Activated naive CD4-positive, alpha-beta T cell treated with anti-CD3 and anti-CD28 coated beads, Interleukin-2, amount 50 U/mL, for 24 hours (primary cell): Measurements from ENCODE around the gene DSG2.

Source experiments
- H3K27ac Mint-ChIP-seq: one replicate; pipeline ENCODE4 v1.8.0; 2021; ENCODE audit warnings: mild to moderate bottlenecking, mixed read lengths
- H3K27me3 Mint-ChIP-seq: one replicate; pipeline ENCODE4 v1.8.0; 2021; ENCODE audit warnings: mixed read lengths
- H3K36me3 Mint-ChIP-seq: one replicate; pipeline ENCODE4 v1.8.0; 2021; ENCODE audit warnings: mixed read lengths
- H3K4me1 Mint-ChIP-seq: one replicate; pipeline ENCODE4 v1.8.0; 2021; ENCODE audit warnings: mixed read lengths
- H3K4me3 Mint-ChIP-seq: one replicate; pipeline ENCODE4 v1.8.0; 2021; ENCODE audit warnings: mild to moderate bottlenecking, mixed read lengths
- H3K9me3 Mint-ChIP-seq: one replicate; pipeline ENCODE4 v1.8.0; 2021; ENCODE audit warnings: mixed read lengths

Gene DSG2

DNA sequence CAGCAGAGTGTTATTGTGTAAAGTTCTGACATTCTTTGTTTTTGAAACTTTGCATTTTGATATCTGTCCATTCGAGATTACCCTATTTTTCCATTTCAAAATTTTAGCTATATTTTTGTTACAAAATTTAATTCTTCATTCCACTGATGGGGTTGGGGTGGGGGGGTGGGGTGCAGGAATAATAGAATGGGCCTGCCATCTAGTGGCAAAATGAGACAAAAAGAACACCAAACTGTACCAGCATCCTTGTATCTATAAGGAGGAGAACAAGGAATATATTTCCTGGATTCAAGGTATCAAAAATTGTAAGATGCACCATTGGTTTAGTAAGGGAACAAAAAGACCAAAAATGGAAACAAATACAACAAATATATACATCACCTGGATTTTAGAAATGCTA lies 65.8 kb downstream of the DSG2 start:
- H3K4me1 Mint-ChIP-seq: no peaks in the 10 kb centered on the region
- H3K27me3 Mint-ChIP-seq: peaks cover 2% of the 10 kb centered on the region
- no peaks in the 10 kb centered on the region for H3K9me3 Mint-ChIP-seq
- H3K27ac Mint-ChIP-seq: no peak overlapping the region
- H3K36me3 Mint-ChIP-seq: no peaks in the 10 kb centered on the region
- H3K4me3 Mint-ChIP-seq: no peak overlapping the region

- peaks cover 2% of the 10 kb centered on the region for H3K27me3 Mint-ChIP-seq
- no peaks in the 10 kb centered on the region for H3K4me1 Mint-ChIP-seq
- H3K9me3 Mint-ChIP-seq: no peaks in the 10 kb centered on the region
- no peak overlapping the region for H3K4me3 Mint-ChIP-seq
- no peak overlapping the region for H3K27ac Mint-ChIP-seq
- no peaks in the 10 kb centered on the region for H3K36me3 Mint-ChIP-seq
Observed at GRCh38 chr18:31565345-31565744, 67.4 kb downstream of the DSG2 start.

DNA sequence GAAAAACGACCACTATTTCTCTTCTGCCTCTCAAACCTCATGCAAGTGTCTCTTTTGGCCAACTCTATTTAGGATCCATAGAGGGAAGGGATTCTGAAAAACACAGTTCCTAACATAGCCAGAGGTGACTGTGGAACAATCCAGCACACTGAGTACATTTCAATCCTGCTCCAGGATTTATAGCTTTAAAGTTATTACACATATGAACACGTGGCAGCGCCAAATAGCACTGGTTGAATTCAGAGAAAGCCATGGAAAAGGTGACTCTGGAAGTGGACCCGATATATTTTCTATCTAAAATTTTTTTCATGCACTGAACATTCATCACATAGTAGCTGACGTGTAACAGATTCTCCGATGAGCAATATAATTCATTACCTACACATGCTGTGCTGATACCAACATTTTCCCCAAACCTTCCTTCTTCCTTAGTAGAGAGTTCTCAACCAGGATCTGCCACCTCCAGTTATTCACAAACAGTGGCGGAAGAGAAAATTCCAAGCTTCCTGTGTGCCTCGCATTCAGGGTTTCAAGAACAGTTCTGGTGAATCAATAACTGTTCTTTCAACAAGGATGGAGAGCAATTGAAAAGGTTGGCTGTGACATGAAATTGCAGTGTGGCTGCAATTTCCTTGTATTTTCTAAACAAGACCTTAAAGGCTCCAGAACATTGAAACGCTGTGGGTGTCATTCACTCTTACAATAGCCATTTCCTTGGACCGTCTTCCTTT lies 68.0 kb downstream of the DSG2 start:
- H3K4me1 Mint-ChIP-seq: no peaks in the 10 kb centered on the region
- H3K36me3 Mint-ChIP-seq: no peaks in the 10 kb centered on the region
- no peaks in the 10 kb centered on the region for H3K9me3 Mint-ChIP-seq
- no peak overlapping the region for H3K4me3 Mint-ChIP-seq
- no peak overlapping the region for H3K27ac Mint-ChIP-seq
- H3K27me3 Mint-ChIP-seq: peaks cover 2% of the 10 kb centered on the region

GRCh38 chr18:31566576-31567306 lies 68.8 kb downstream of the DSG2 start:
- no peaks in the 10 kb centered on the region for H3K36me3 Mint-ChIP-seq
- no peaks in the 10 kb centered on the region for H3K4me1 Mint-ChIP-seq
- no peak overlapping the region for H3K4me3 Mint-ChIP-seq
- H3K9me3 Mint-ChIP-seq: no peaks in the 10 kb centered on the region
- H3K27me3 Mint-ChIP-seq: peaks cover 2% of the 10 kb centered on the region
- no peak overlapping the region for H3K27ac Mint-ChIP-seq

DNA sequence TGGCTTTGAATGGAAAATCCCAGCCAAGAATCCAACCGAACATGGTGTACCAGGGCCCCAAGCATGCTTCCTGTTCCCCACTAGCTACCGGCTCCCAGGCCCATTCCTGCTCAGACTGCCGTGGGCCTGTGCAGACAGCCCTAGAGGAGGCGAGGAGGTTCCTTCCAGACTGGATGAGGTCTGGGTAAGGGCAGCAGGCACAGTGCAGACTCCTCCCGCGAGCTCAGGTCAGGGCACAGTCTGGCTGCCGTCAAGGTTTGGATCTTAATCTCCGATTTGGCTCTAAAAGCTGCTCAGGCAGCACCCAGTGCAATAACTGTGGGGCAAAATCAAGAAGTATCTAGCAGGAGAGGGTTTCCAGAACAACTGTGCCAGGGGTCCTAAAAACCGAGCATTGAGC lies 74.4 kb downstream of the DSG2 start:
- H3K4me1 Mint-ChIP-seq: no peaks in the 10 kb centered on the region

DNA sequence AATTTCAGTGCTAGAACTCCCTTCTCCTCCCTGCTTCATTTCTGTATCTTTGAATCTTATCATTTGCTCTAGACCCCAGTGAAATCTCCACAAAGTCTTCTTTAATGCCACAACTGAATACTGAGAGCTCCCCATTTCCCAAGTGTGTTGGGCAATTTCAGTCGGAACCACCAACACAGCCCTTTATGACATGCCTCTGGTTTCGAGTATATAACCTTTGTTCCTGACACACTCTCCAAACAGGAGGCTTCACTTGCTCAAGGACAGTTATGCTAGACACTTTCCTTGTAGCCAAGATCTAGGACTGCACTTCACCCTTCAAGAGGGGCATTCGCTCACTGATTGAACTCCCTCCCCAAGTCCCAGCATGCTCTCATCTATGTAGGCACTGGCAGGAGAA lies 75.1 kb downstream of the DSG2 start:
- peaks cover 1% of the 10 kb centered on the region for H3K27me3 Mint-ChIP-seq
- H3K36me3 Mint-ChIP-seq: no peaks in the 10 kb centered on the region
- no peak overlapping the region for H3K27ac Mint-ChIP-seq
- H3K4me1 Mint-ChIP-seq: no peaks in the 10 kb centered on the region
- no peak overlapping the region for H3K4me3 Mint-ChIP-seq
- H3K9me3 Mint-ChIP-seq: no peaks in the 10 kb centered on the region

More for the DNA sequence above, 74.4 kb downstream of the DSG2 start:
- H3K9me3 Mint-ChIP-seq: no peaks in the 10 kb centered on the region
- H3K36me3 Mint-ChIP-seq: no peaks in the 10 kb centered on the region
- no peak overlapping the region for H3K4me3 Mint-ChIP-seq
- no peak overlapping the region for H3K27ac Mint-ChIP-seq
- H3K27me3 Mint-ChIP-seq: peaks cover 1% of the 10 kb centered on the region

GRCh38 chr18:31574359-31574758 lies 76.4 kb downstream of the DSG2 start:
- H3K4me1 Mint-ChIP-seq: no peaks in the 10 kb centered on the region
- no peak overlapping the region for H3K4me3 Mint-ChIP-seq
- H3K9me3 Mint-ChIP-seq: no peaks in the 10 kb centered on the region
- H3K27me3 Mint-ChIP-seq: peaks cover 1% of the 10 kb centered on the region
- H3K27ac Mint-ChIP-seq: no peak overlapping the region
- H3K36me3 Mint-ChIP-seq: no peaks in the 10 kb centered on the region

- Mint-ChIP-seq H3K27ac (no peak overlapping the region), H3K9me3 (no peaks in the 10 kb centered on the region), H3K4me3 (no peak overlapping the region), H3K27me3 (peaks cover 1% of the 10 kb centered on the region), H3K36me3 (no peaks in the 10 kb centered on the region), H3K4me1 (no peaks in the 10 kb centered on the region)
Observed at GRCh38 chr18:31575515-31576257, 77.7 kb downstream of the DSG2 start.

DNA sequence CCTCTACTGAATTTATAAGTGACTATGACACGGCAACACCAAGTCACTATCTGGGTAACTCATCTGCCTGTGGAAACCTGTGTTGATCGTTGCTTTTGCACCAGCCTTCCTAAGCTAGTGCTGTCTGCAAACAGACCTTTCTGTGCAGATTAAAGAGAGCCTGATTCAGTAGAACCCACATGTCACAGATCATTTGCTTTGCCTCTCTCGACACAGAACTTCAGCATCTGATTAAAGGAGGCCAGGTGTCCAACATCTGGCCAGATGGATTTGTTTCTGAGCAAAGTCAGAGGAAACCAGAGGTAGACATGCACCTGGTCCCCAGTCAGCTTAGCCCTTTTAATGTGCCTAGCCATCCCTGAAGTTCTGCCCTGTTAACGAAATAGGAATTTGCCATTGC lies 78.7 kb downstream of the DSG2 start:
- H3K4me1 Mint-ChIP-seq: no peaks in the 10 kb centered on the region
- H3K4me3 Mint-ChIP-seq: no peak overlapping the region
- no peaks in the 10 kb centered on the region for H3K36me3 Mint-ChIP-seq
- peaks cover 1% of the 10 kb centered on the region for H3K27me3 Mint-ChIP-seq
- no peaks in the 10 kb centered on the region for H3K9me3 Mint-ChIP-seq
- no peak overlapping the region for H3K27ac Mint-ChIP-seq

- Mint-ChIP-seq H3K27me3 (peaks cover 1% of the 10 kb centered on the region), H3K4me1 (no peaks in the 10 kb centered on the region), H3K9me3 (no peaks in the 10 kb centered on the region), H3K27ac (no peak overlapping the region), H3K36me3 (no peaks in the 10 kb centered on the region), H3K4me3 (no peak overlapping the region)
Observed at GRCh38 chr18:31577195-31577594, 79.2 kb downstream of the DSG2 start.

DNA sequence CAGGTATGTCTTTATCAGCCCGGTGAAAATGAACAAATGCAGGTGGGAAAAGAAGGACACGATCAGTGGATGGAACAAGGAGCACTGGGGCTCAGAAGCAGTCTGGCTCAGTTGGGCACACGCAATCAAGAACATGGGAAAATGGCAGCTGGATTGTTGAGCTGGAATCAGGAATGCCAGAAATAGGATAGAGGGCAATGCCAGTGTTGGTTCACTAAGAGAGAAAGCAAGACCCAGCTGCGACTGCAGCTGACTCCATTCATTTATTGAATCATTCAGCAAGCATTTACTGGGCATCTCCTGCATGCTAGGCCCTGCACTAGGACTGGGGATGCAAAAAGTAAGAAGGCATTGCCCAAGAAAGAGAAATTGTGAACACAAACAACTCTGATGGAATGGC lies 80.1 kb downstream of the DSG2 start:
- Mint-ChIP-seq H3K4me3 (no peak overlapping the region), H3K4me1 (no peaks in the 10 kb centered on the region), H3K27ac (no peak overlapping the region), H3K9me3 (no peaks in the 10 kb centered on the region), H3K27me3 (peaks cover 1% of the 10 kb centered on the region), H3K36me3 (no peaks in the 10 kb centered on the region)

DNA sequence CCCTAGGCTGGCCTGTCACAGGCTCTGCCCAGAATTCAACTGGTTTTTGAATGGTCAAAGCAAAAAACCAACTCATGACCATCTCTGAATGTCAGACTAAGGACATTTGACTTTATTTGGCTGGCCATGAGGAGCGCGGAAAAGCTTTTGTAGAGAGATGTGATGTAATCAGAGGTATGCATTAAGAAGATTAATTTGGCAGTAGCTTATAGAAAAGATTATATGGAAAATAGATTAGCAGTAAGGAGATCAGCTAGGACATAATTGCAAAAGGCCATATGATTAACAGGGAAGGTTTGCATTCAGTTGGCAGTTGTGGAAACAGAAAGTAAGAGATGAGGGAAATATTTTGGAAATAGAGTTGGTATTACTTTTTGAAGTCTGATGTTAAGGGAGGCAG lies 81.4 kb downstream of the DSG2 start:
- no peaks in the 10 kb centered on the region for H3K4me1 Mint-ChIP-seq
- no peaks in the 10 kb centered on the region for H3K36me3 Mint-ChIP-seq
- H3K4me3 Mint-ChIP-seq: no peak overlapping the region
- no peaks in the 10 kb centered on the region for H3K9me3 Mint-ChIP-seq
- peaks cover 1% of the 10 kb centered on the region for H3K27me3 Mint-ChIP-seq
- H3K27ac Mint-ChIP-seq: no peak overlapping the region

- Mint-ChIP-seq H3K27ac (no peak overlapping the region), H3K4me3 (no peak overlapping the region), H3K4me1 (no peaks in the 10 kb centered on the region), H3K9me3 (no peaks in the 10 kb centered on the region), H3K36me3 (no peaks in the 10 kb centered on the region), H3K27me3 (no peaks in the 10 kb centered on the region)
Observed at GRCh38 chr18:31581498-31582197, 83.7 kb downstream of the DSG2 start.

DNA sequence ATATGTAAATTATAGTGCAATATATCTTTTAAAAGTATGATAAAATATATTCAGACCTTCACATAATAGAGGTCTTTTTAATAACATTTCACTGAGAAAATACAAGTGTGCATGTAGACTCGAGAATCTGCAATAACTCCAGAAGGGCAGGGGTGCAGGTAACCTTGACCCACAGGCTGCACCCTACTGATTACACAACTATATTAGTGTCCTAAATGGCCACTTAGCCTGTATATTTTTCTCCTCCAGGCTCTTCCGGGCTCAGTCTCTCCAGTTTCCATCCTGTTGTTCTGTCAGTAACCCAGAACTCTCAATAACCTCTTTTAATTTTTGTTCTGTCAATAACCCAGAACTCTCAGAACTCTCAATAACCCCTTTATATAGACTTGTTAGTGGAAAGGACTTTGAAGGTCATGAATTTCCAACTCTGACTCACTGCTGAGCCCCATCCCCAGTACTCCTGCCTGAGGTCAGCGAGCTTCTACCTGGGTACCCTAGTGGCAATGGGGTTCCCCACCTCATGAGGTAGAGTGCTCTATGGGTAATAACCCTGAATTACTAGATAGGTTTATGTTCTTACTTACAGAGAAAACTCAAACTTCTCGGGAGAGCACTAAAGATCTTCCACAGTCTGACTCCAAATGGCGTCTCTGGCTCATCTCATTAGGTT lies 85.3 kb downstream of the DSG2 start:
- Mint-ChIP-seq H3K27ac (no peak overlapping the region), H3K9me3 (no peaks in the 10 kb centered on the region), H3K36me3 (no peaks in the 10 kb centered on the region), H3K4me1 (no peaks in the 10 kb centered on the region), H3K4me3 (no peak overlapping the region), H3K27me3 (no peaks in the 10 kb centered on the region)

DNA sequence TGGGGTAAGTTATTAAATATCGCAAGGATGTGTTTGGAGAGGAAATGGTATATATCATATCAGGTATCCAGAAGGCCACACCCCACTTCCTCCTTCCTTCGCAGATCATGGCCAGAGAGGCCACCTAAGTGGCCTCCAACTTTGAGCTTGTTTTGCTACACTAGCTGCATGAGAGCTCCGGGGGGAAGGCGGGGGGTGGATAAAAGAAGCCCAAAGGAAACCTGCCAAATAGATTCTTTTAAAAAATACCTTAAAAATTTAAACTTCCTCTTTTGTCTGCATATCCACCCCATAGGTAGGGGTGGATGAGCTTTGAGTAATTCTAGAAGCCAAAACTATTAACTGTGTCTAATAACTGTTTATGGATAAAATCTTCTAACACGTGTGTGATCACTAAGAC lies 88.0 kb downstream of the DSG2 start:
- H3K36me3 Mint-ChIP-seq: no peaks in the 10 kb centered on the region
- H3K9me3 Mint-ChIP-seq: no peaks in the 10 kb centered on the region
- no peaks in the 10 kb centered on the region for H3K4me1 Mint-ChIP-seq
- H3K27me3 Mint-ChIP-seq: no peaks in the 10 kb centered on the region
- no peak overlapping the region for H3K4me3 Mint-ChIP-seq
- H3K27ac Mint-ChIP-seq: no peak overlapping the region
